ENCODE results near the gene COL17A1.

The COL17A1 gene

GRCh38 chr10:104032144-104032775 is 53.4 kb downstream of the COL17A1 start:
- DNase-seq (ENCODE audit: low spot score): no peak

DNA sequence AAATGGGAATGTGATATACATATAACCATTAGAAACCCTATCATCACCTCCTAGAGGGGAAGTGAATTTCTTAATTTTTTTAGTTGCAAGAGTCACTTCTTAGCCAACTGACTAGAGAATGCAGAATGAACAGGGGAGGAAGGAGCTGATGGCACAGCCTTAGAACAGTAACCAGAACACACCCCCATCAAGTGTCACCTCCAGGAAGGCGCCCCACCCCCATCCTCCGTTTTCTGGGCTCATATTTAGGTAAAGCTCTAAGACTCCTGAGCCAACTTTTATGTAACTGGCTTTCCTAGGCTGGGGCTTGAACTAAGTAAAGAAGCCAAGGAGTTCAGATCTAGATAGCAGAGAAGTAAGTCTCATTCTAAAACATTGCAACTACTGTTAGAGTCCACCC is 54.0 kb downstream of the COL17A1 start:
- no peak for DNase-seq (ENCODE audit: low spot score)

DNA sequence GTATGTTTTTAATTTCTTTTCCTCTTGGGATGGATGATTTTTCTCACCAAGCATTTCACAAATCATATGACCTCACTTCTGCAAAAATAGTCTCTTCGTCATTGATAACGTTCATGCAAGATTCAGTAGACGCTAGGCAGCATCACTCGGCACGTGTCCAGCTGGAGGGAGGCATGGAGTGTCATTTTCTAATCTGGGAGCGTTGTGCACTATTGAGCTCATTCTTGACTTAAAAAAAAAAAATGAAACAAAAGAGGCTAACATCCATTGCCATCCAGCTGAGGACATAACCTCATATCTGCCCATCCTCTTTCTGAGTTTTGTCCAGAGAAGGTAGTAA is 56.2 kb downstream of the COL17A1 start:
- no peak for DNase-seq (ENCODE audit: low spot score)

GRCh38 chr10:104028823-104029520 is 56.7 kb downstream of the COL17A1 start:
- DNase-seq (ENCODE audit: low spot score): no peak

DNA sequence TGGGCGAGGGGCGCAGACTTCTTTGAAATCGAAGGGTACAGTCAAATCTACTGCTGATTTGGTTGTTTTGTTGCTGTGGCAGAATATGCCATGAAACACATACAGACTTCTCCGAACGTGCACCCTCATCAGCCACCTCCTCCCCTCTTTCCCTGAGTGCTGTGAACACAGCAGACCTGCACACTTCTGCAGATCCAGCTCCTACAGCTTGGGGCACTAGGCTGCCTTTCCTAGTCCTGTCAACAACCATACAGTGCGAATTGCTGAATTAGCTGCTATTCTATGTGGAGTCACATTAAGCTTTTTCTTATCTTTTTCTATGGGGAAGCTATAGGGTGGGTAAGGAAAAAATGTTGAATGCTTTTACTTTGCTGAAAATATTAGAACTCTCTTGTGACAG is 57.5 kb downstream of the COL17A1 start:
- DNase-seq (ENCODE audit: low spot score): peak; percentile 9

DNA sequence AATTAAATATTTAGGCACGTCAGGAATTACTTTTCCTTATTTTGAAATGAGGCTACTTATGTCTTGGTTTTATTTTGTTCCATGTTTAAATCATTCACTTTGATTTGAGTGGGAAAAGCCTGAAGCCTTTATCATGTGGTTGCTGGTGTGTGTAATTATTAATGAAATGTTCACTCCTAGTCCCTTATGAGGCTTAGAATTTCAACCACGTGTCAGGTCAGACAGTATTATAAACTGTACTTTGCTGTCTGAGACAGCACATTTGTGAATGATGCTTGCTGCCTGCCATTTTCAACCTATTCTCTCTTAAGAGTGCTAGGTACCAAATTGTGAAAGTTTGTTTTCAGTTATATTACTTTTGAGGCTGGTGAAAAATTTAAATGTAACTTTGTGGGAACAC is 58.9 kb downstream of the COL17A1 start:
- peak; percentile 43 for DNase-seq (ENCODE audit: low spot score)

GRCh38 chr10:104025524-104025923 is 60.2 kb downstream of the COL17A1 start:
- DNase-seq (ENCODE audit: low spot score): no peak

DNA sequence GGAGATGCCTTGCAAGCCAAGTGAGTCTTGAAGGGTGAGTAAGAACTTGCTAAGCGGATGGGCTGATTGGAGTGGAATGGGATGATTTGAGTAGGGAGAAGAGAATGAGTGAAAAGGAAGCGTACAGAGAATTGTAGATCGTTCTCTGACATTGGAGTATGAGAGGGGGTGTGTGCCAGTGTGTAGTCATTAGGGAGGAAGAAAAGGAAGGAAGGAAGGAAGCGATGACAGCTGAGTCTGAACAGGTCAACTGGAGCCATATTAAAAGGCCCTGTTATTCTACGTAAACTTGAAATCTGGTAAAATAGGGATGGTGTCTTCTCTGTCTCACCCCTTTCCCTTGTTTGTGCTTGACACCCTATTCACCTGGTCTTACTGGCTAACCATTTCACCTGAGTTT is 63.7 kb downstream of the COL17A1 start:
- no peak for DNase-seq (ENCODE audit: low spot score)

- no peak for DNase-seq (ENCODE audit: low spot score)
Observed at GRCh38 chr10:104021246-104021645, 64.4 kb downstream of the COL17A1 start.

DNA sequence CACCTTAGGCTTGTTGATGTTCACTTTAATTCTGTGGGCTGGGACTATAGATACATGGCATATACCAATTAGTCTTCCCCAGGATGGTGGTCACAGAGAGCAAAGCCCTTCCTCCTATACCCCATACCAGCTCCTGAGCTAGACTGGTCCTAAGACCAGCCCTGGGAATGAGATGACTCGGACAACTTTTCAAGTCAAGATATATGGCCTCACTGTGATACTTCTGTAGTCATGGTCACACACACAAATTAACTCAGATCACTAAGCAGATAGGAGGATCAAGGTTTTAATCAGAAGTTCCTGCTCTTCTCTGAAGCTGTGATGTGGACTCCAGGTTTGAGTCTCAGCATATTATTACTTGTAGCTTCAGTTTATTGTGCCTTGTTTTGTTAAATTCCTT is 65.7 kb downstream of the COL17A1 start:
- no peak for DNase-seq (ENCODE audit: low spot score)

GRCh38 chr10:104018471-104018870 is 67.2 kb downstream of the COL17A1 start:
- no peak for DNase-seq (ENCODE audit: low spot score)

- DNase-seq (ENCODE audit: low spot score): no peak
Observed at GRCh38 chr10:104016661-104017060, 69.0 kb downstream of the COL17A1 start.

- DNase-seq (ENCODE audit: low spot score): no peak
Observed at GRCh38 chr10:104014176-104014575, 71.5 kb downstream of the COL17A1 start.

GRCh38 chr10:104013489-104013888 is 72.2 kb downstream of the COL17A1 start:
- no peak for DNase-seq (ENCODE audit: low spot score)

GRCh38 chr10:104011904-104012303 is 73.8 kb downstream of the COL17A1 start:
- no peak for DNase-seq (ENCODE audit: low spot score)

DNA sequence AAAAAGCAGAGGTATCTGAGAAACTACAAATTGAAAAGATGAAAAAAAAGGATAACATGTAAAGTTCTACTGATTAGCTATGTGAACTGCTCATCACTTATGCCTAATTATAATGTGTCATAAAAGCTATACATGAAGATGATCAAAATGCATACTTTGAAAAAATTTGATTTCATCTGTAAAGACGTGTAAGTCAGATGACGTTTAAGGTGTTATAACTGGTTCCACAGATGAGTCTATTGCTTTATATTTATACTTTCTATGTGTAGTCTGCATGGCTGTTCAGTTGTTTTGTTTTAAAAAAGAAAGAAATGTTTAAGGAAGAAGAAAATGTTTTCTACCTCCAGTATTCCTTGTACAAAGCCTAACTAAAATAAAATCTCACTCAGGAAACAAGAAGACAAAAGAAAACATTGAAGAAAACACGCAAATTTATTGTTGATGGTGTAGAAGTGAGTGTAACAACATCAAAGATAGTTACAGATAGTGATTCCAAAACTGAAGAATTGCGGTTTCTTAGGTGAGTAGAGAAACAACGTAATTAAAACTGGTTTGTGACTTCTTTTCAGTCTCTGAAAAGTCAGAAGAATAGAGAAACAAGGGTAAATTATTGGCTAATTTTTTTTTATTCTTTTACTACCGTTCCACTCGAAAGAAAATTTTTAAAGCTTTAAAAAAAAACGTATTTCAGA is 80.4 kb downstream of the COL17A1 start:
- DNase-seq (ENCODE audit: low spot score): no peak

GRCh38 chr10:104002911-104003310 is 82.8 kb downstream of the COL17A1 start:
- no peak for DNase-seq (ENCODE audit: low spot score)

- no peak for DNase-seq (ENCODE audit: low spot score)
Observed at GRCh38 chr10:103998805-103999204, 86.9 kb downstream of the COL17A1 start.

GRCh38 chr10:103995134-103995533 is 90.5 kb downstream of the COL17A1 start:
- no peak for DNase-seq (ENCODE audit: low spot score)

GRCh38 chr10:103991393-103992128 is 94.1 kb downstream of the COL17A1 start:
- no peak for DNase-seq (ENCODE audit: low spot score)

GRCh38 chr10:103990531-103990930 is 95.1 kb downstream of the COL17A1 start:
- no peak for DNase-seq (ENCODE audit: low spot score)

DNA sequence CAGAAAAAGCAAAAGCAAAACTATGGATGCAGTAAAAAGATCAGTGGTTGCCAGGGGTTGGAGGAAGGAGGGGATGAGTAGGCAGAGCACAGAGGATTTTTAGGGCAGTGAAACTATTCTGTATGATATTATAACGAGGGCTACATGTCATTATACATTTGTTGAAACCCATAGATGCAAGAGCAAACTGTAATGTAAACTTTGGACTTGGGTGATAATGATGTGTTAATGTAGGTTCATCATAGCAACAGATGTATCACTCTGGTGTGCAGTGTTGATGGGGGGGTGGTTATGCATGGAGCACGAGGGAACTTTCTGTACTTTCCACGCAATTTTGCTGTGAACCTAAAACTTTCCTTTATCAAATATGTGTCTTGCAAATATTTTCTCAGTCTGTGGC is 95.6 kb downstream of the COL17A1 start:
- no peak for DNase-seq (ENCODE audit: low spot score)

DNA sequence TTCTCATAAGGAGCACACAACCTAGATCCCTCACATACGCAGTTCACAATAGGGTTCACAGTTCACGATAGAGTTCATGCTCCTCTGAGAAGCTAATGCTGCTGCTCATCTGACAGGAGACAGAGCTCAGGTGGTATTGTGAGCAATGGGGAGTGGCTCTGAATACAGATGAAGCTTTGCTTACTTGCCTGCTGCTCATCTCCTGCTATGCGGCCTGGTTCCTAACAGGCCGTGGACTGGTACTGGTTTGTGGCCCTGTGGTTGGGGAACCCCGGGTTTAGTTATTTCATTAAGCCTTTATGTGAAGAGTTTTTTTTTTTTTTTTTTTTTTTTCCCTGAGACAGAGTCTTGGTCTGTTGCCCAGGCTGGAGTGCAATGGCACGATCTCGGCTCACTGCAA is 99.3 kb downstream of the COL17A1 start:
- no peak for DNase-seq (ENCODE audit: low spot score)

Data from SW480 (cell line).